SJSA1 (cell line): ENCODE data around the gene KRTAP10-11. TPM values are rescaled to one million over a fixed set of nuclear protein-coding genes. Genes with fewer than 3 reads are reported as not detected.
"Not testable (repeated sequence)": the region's sequence is repeated elsewhere in the genome, so short reads cannot be mapped to it uniquely, and the experiment has no call there.

ENCODE experiments used
- DNase-seq, 2 experiments: peaks; one replicate each; pipeline ENCODE4 v3.0.0-alpha.2; 2015 to 2020; ENCODE audit warnings: low spot score in 2 of 2, low read depth in 1 of 2
- H3K27ac ChIP-seq: fragments of 250-450 bp; sonication (Bioruptor Pico); 2 replicates; pipeline ENCODE4 v1.5.1; 2020; ENCODE audit warnings: mild to moderate bottlenecking, moderate library complexity
- H3K27me3 ChIP-seq: fragments of 250-450 bp; sonication (Bioruptor Pico); replicated peaks from 2 replicates; pipeline ENCODE4 v1.5.1; 2020; ENCODE audit warnings: mild to moderate bottlenecking, moderate library complexity
- H3K36me3 ChIP-seq: fragments of 250-450 bp; sonication (Bioruptor Pico); 2 replicates; pipeline ENCODE4 v1.5.1; 2020; ENCODE audit warnings: mild to moderate bottlenecking
- H3K4me1 ChIP-seq: fragments of 250-450 bp; sonication (Bioruptor Pico); replicated peaks from 2 replicates; pipeline ENCODE4 v1.6.1; 2021; ENCODE audit warnings: mild to moderate bottlenecking
- H3K4me3 ChIP-seq: fragments of 250-450 bp; sonication (Bioruptor Pico); 2 replicates; pipeline ENCODE4 v1.5.1; 2020; ENCODE audit warnings: mild to moderate bottlenecking
- H3K9me3 ChIP-seq: fragments of 250-450 bp; sonication (Bioruptor Pico); replicated peaks from 2 replicates; pipeline ENCODE4 v1.5.1; 2020; ENCODE audit warnings: mild to moderate bottlenecking
- total RNA-seq: library from RNA; depleted of rRNA; stranded (reverse); fragments of >200 nt; shearing (Covaris generic); gene quantifications from 2 replicates; pipeline ENCODE4 v1.2.3, GENCODE V29; 2014

Gene KRTAP10-11
- total RNA-seq, 1 experiment from 2014 or later = not detected

- not testable (repeated sequence) for DNase-seq, H3K27ac ChIP-seq
Measured at GRCh38 chr21:44610157-44610843, 35.9 kb upstream of the KRTAP10-11 start.

GRCh38 chr21:44611551-44611950, 34.7 kb upstream of the KRTAP10-11 start:
- H3K9me3 ChIP-seq = peaks cover 7% of the 10 kb centered on the region
- peaks cover 9% of the 10 kb centered on the region; the same call in 1 of the 2 replicates for H3K27me3 ChIP-seq
- H3K4me1 ChIP-seq = no peaks in the 10 kb centered on the region
- no peak overlapping the region for H3K27ac ChIP-seq
- no peaks in the 10 kb centered on the region for H3K36me3 ChIP-seq
- H3K4me3 ChIP-seq = no peak overlapping the region
- DNase-seq = no peak

More at GRCh38 chr21:44610157-44610843, 35.9 kb upstream of the KRTAP10-11 start:
- H3K27me3 ChIP-seq, H3K36me3 ChIP-seq, H3K9me3 ChIP-seq, H3K4me3 ChIP-seq, H3K4me1 ChIP-seq: not testable (repeated sequence)

GRCh38 chr21:44612029-44612486, 34.2 kb upstream of the KRTAP10-11 start, which contains the start of gene KRTAP10-8:
Gene KRTAP10-8, plus strand, starts transcription at chr21:44612079. Its CDS starts 22 bp downstream, at chr21:44612101.
- Histone ChIP-seq H3K27me3 (peaks cover 9% of the 10 kb centered on the region; the same call in 1 of the 2 replicates), H3K27ac (no peak within 1 kb of the TSS), H3K9me3 (peaks cover 7% of the 10 kb centered on the region), H3K36me3 (no peaks in the 10 kb centered on the region), H3K4me1 (no peaks in the 10 kb centered on the region), H3K4me3 (no peak within 1 kb of the TSS)
- DNase-seq = no peak

GRCh38 chr21:44612669-44613229, 33.5 kb upstream of the KRTAP10-11 start:
- Histone ChIP-seq H3K4me3 (no peak overlapping the region), H3K4me1 (no peaks in the 10 kb centered on the region), H3K36me3 (no peaks in the 10 kb centered on the region), H3K27me3 (peaks cover 9% of the 10 kb centered on the region; the same call in 1 of the 2 replicates), H3K9me3 (peaks cover 7% of the 10 kb centered on the region), H3K27ac (no peak overlapping the region)
- DNase-seq = no peak

GRCh38 chr21:44613386-44614155, 32.6 kb upstream of the KRTAP10-11 start:
- Histone ChIP-seq H3K4me1 (no peaks in the 10 kb centered on the region), H3K4me3 (no peak overlapping the region), H3K36me3 (no peaks in the 10 kb centered on the region), H3K27ac (no peak overlapping the region), H3K9me3 (peaks cover 7% of the 10 kb centered on the region), H3K27me3 (peaks cover 9% of the 10 kb centered on the region; the same call in 1 of the 2 replicates)
- DNase-seq = no peak

- no peak for DNase-seq
- H3K4me3 ChIP-seq = no peak overlapping the region
- no peaks in the 10 kb centered on the region for H3K4me1 ChIP-seq
- no peak overlapping the region for H3K27ac ChIP-seq
- no peaks in the 10 kb centered on the region for H3K36me3 ChIP-seq
- peaks cover 6% of the 10 kb centered on the region for H3K9me3 ChIP-seq
- H3K27me3 ChIP-seq = peaks cover 6% of the 10 kb centered on the region; the same call in 1 of the 2 replicates
Measured at GRCh38 chr21:44614161-44614631, 32.0 kb upstream of the KRTAP10-11 start.

GRCh38 chr21:44614961-44615391, 31.2 kb upstream of the KRTAP10-11 start:
- H3K9me3 ChIP-seq = peaks cover 4% of the 10 kb centered on the region
- no peak overlapping the region for H3K4me3 ChIP-seq
- H3K27me3 ChIP-seq = peaks cover 4% of the 10 kb centered on the region; the same call in 1 of the 2 replicates
- no peak for DNase-seq
- no peaks in the 10 kb centered on the region for H3K36me3 ChIP-seq
- no peak overlapping the region for H3K27ac ChIP-seq
- no peaks in the 10 kb centered on the region for H3K4me1 ChIP-seq

GRCh38 chr21:44615466-44615865, 30.7 kb upstream of the KRTAP10-11 start:
- Histone ChIP-seq H3K27me3 (peaks cover 4% of the 10 kb centered on the region; the same call in 1 of the 2 replicates), H3K36me3 (no peaks in the 10 kb centered on the region), H3K4me1 (no peaks in the 10 kb centered on the region), H3K4me3 (no peak overlapping the region), H3K9me3 (peaks cover 6% of the 10 kb centered on the region), H3K27ac (no peak overlapping the region)
- no peak for DNase-seq

- H3K36me3 ChIP-seq = no peaks in the 10 kb centered on the region
- no peak for DNase-seq
Measured at GRCh38 chr21:44615911-44616590, 30.2 kb upstream of the KRTAP10-11 start.

GRCh38 chr21:44616591-44616926, 29.7 kb upstream of the KRTAP10-11 start:
- Histone ChIP-seq H3K4me1 (no peaks in the 10 kb centered on the region), H3K27me3 (peaks cover 4% of the 10 kb centered on the region; the same call in 1 of the 2 replicates), H3K27ac (no peak overlapping the region), H3K9me3 (peaks cover 6% of the 10 kb centered on the region), H3K36me3 (no peaks in the 10 kb centered on the region), H3K4me3 (no peak overlapping the region)
- DNase-seq = no peak

More at GRCh38 chr21:44615911-44616590, 30.2 kb upstream of the KRTAP10-11 start:
- H3K27me3 ChIP-seq = peaks cover 4% of the 10 kb centered on the region; the same call in 1 of the 2 replicates
- no peak overlapping the region for H3K4me3 ChIP-seq
- no peak overlapping the region for H3K27ac ChIP-seq
- no peaks in the 10 kb centered on the region for H3K4me1 ChIP-seq
- H3K9me3 ChIP-seq = peaks cover 6% of the 10 kb centered on the region

- peaks cover 6% of the 10 kb centered on the region for H3K9me3 ChIP-seq
- no peaks in the 10 kb centered on the region for H3K4me1 ChIP-seq
- no peak for DNase-seq
- H3K4me3 ChIP-seq = no peak overlapping the region
- peaks cover 4% of the 10 kb centered on the region; the same call in 1 of the 2 replicates for H3K27me3 ChIP-seq
- H3K36me3 ChIP-seq = no peaks in the 10 kb centered on the region
- no peak overlapping the region for H3K27ac ChIP-seq
Measured at GRCh38 chr21:44617071-44617501, 29.1 kb upstream of the KRTAP10-11 start.

- H3K9me3 ChIP-seq = peaks cover 6% of the 10 kb centered on the region
- no peak overlapping the region for H3K4me3 ChIP-seq
- H3K4me1 ChIP-seq = no peaks in the 10 kb centered on the region
- no peak for DNase-seq
- H3K36me3 ChIP-seq = no peaks in the 10 kb centered on the region
- peaks cover 4% of the 10 kb centered on the region; the same call in 1 of the 2 replicates for H3K27me3 ChIP-seq
- no peak overlapping the region for H3K27ac ChIP-seq
Measured at GRCh38 chr21:44618504-44618903, 27.7 kb upstream of the KRTAP10-11 start.

GRCh38 chr21:44618909-44619308, 27.3 kb upstream of the KRTAP10-11 start:
- peaks cover 4% of the 10 kb centered on the region; the same call in 1 of the 2 replicates for H3K27me3 ChIP-seq
- no peak overlapping the region for H3K27ac ChIP-seq
- H3K4me3 ChIP-seq = no peak overlapping the region
- H3K9me3 ChIP-seq = peaks cover 6% of the 10 kb centered on the region
- H3K36me3 ChIP-seq = no peaks in the 10 kb centered on the region
- no peak for DNase-seq
- no peaks in the 10 kb centered on the region for H3K4me1 ChIP-seq
